Activated CD4-positive, alpha-beta T cell treated with anti-CD3 and anti-CD28 coated beads for 36 hours (primary cell): ENCODE data around the gene SLC25A25. TPM values are rescaled to one million over a fixed set of nuclear protein-coding genes. Genes with fewer than 3 reads are reported as not detected.

Source experiments
- ATAC-seq: fragments of 200-7000 bp; cut with Tn5 transposase; one replicate; pipeline ENCODE4 v1.10.0; 2021; ENCODE audit warnings: mild to moderate bottlenecking, moderate library complexity
- CTCF ChIA-PET: fragments of 350-600 bp; sonication (Branson Sonifier 250); formaldehyde crosslinking; loops from one replicate; lab custom pipeline; 2021; ENCODE audit warnings: antibody characterized with exemption; lab: Charles Lee
- POLR2A ChIA-PET: fragments of 350-600 bp; sonication (Branson Sonifier 250); formaldehyde crosslinking; loops from one replicate; lab custom pipeline; 2021; ENCODE audit warnings: antibody characterized with exemption, inconsistent platforms; lab: Charles Lee
- DNase-seq: peaks from one replicate; pipeline ENCODE4 v3.0.0-alpha.2; 2020
- H3K27ac Mint-ChIP-seq: one replicate; pipeline ENCODE4 v1.8.0; 2021; ENCODE audit warnings: mixed read lengths
- H3K27me3 Mint-ChIP-seq: one replicate; pipeline ENCODE4 v1.8.0; 2021; ENCODE audit warnings: mixed read lengths
- H3K36me3 Mint-ChIP-seq: one replicate; pipeline ENCODE4 v1.8.0; 2021; ENCODE audit warnings: low read depth, mixed read lengths
- H3K4me1 Mint-ChIP-seq: one replicate; pipeline ENCODE4 v1.8.0; 2021; ENCODE audit warnings: mixed read lengths
- H3K4me3 Mint-ChIP-seq: one replicate; pipeline ENCODE4 v1.8.0; 2021; ENCODE audit warnings: mild to moderate bottlenecking, moderate library complexity, mixed read lengths
- H3K9me3 Mint-ChIP-seq: one replicate; pipeline ENCODE4 v1.8.0; 2021; ENCODE audit warnings: low read depth, mixed read lengths
- intact Hi-C, 2 experiments: fragments of 100-400 bp; cut with DNase I in 1 of 2; cut with micrococcal nuclease in 1 of 2; formaldehyde crosslinking; loops; one replicate each; pipeline versions ENCODE4 v1.14.2 to v1.15.1; 2022 to 2024; cut with DNase I, micrococcal nuclease
- total RNA-seq, 2 experiments: library from RNA; stranded (reverse); gene quantifications; one replicate each; pipeline ENCODE4 v1.2.3, GENCODE V29; 2021

SLC25A25 gene
- total RNA-seq, 2 experiments from 2014 or later, result 6.9 to 10.8 TPM

GRCh38 chr9:128088253-128088945 is 20.4 kb downstream of the SLC25A25 start:
- peaks cover 19% of the 10 kb centered on the region for H3K36me3 Mint-ChIP-seq

DNA sequence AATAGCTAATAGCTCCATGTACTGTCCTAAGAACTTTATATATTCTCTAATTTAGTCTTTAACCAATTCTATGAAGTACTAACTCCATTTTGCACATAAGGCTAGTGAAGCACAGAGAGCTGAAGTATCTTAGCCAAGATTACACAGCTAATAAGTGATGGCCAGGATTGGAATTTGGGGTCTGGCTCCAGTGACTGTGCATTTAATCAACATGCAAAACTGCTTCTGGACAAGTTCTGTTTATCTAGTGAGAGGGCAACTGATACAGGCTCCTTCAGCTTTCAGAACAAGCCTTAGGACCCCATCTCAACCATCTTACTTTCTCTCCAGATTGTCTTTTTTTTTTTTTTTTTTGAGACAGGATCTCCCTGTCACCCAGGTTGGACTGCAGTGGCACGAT is 21.3 kb downstream of the SLC25A25 start:
- no peaks in the 10 kb centered on the region for H3K27me3 Mint-ChIP-seq
- ChIA-PET CTCF (interaction anchor here (0.6 to 1.3 kb wide), 8 partner anchors 10 to 1472 kb away, joined by 3 to 5 read pairs (median 3); no protein-coding TSS in a partner anchor), POLR2A (no interaction called here)
- no peak overlapping the region for H3K27ac Mint-ChIP-seq
- DNase-seq (no peak), ATAC-seq (no peak)
- peaks cover 58% of the 10 kb centered on the region for H3K4me1 Mint-ChIP-seq
- H3K4me3 Mint-ChIP-seq, result no peak overlapping the region
- H3K9me3 Mint-ChIP-seq, result no peaks in the 10 kb centered on the region
- H3K36me3 Mint-ChIP-seq, result peaks cover 15% of the 10 kb centered on the region
- intact Hi-C loops, result no loop called here

More at GRCh38 chr9:128088253-128088945, 20.4 kb downstream of the SLC25A25 start:
- ATAC-seq, result peak; percentile 17
- Mint-ChIP-seq H3K9me3 (no peaks in the 10 kb centered on the region), H3K27ac (peak overlapping the region; percentile 67), H3K27me3 (no peaks in the 10 kb centered on the region), H3K4me1 (peaks cover 53% of the 10 kb centered on the region), H3K4me3 (no peak overlapping the region)
- no peak for DNase-seq
- ChIA-PET CTCF (interaction anchor here (0.9 to 1.7 kb wide), 9 partner anchors 10 to 53 kb away, joined by 3 to 6 read pairs (median 4); no protein-coding TSS in a partner anchor), POLR2A (no interaction called here)
- intact Hi-C loops, result no loop called here

GRCh38 chr9:128091144-128091543 is 23.1 kb downstream of the SLC25A25 start:
- no peaks in the 10 kb centered on the region for H3K9me3 Mint-ChIP-seq

DNA sequence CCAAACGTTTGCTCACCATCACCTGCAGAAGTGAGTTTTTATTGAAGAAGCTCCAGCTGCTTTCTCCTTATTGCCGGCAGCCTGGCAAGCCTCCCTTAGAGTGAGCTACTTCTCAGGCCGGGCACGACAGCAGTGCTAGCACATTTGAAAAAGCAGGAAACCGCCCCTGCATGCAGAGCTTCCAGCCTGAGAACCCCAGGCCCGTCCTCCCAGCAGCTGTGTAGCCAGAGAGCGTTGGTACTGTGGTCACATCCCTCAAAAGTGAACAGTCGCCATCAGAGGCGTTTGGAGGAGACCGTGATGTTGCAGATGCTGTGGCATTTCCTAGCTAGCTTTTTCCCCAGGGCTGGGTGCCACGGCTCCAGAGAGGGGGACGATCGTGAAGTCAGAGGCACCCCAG is 23.5 kb downstream of the SLC25A25 start:
- ATAC-seq (no peak), DNase-seq (no peak)
- intact Hi-C loops, result loop anchor here in 1 of 2 experiments (5.0 kb wide), 2 partner anchors 134 to 149 kb away; no protein-coding TSS in a partner anchor
- Mint-ChIP-seq H3K27me3 (no peaks in the 10 kb centered on the region), H3K9me3 (no peaks in the 10 kb centered on the region), H3K27ac (peak overlapping the region; percentile 97), H3K4me3 (no peak overlapping the region), H3K4me1 (peaks cover 74% of the 10 kb centered on the region), H3K36me3 (peaks cover 15% of the 10 kb centered on the region)
- ChIA-PET CTCF (interaction anchor here (0.8 to 2.7 kb wide), 6 partner anchors 10 to 161 kb away, joined by 3 to 14 read pairs (median 4); partner anchors contain the start of gene PIP5KL1), POLR2A (interaction anchor here (0.5 to 1.1 kb wide), 5 partner anchors 9 to 320 kb away, joined by 3 to 12 read pairs (median 3); no protein-coding TSS in a partner anchor)

More at GRCh38 chr9:128091144-128091543, 23.1 kb downstream of the SLC25A25 start:
- intact Hi-C loops, result loop anchor here in 1 of 2 experiments (5.0 kb wide), 2 partner anchors 134 to 149 kb away; no protein-coding TSS in a partner anchor
- no peak overlapping the region for H3K27ac Mint-ChIP-seq
- no peaks in the 10 kb centered on the region for H3K27me3 Mint-ChIP-seq
- CTCF ChIA-PET, result interaction anchor here (0.8 to 2.7 kb wide), 4 partner anchors 9 to 149 kb away, joined by 3 to 14 read pairs (median 4); no protein-coding TSS in a partner anchor
- ATAC-seq, result no peak
- peaks cover 15% of the 10 kb centered on the region for H3K36me3 Mint-ChIP-seq
- POLR2A ChIA-PET, result interaction anchor here (0.5 to 1.1 kb wide), 5 partner anchors 9 to 320 kb away, joined by 3 to 12 read pairs (median 3); no protein-coding TSS in a partner anchor
- H3K4me3 Mint-ChIP-seq, result no peak overlapping the region
- peaks cover 71% of the 10 kb centered on the region for H3K4me1 Mint-ChIP-seq
- DNase-seq, result no peak

DNA sequence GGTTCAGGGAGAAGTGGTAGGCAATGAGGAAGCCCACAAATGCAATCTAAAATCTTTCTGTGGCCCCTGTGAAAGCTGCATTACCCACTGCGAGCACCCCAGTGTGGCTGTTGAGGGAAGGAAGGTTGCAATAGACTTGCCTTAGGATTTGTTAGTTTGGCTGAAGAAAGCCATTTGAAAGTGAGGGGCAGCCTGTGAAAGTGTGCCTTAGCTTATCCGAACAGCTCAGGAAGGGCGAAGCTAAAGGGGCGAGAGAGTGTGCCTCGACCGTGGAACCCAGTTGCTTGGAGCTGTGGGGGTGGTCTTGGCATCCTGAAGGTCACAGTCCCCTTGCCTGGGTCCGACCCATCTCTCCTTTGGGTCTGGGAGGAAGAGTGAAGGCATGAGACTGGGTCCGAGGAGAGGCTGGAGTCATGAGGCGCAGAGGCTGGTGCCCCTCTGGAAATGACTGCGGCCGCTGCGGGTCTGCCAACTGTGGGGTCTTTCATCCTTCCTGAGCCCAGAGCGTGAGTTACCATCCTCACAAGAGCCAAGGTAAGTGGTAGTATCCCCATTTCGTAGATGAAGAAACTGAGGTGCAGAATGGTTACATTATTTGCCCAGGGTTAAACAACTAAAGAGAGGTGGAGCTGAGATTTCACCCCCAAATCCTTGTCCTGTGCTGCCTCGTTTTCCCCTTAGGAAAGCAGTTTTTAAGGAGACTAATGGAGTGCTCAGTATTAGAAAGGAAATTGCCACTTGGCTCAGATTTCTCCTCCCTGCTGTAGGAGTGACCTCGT is 24.4 kb downstream of the SLC25A25 start:
- Mint-ChIP-seq H3K9me3 (no peaks in the 10 kb centered on the region), H3K4me1 (peaks cover 80% of the 10 kb centered on the region), H3K36me3 (peaks cover 14% of the 10 kb centered on the region), H3K27ac (peak overlapping the region; percentile 97), H3K27me3 (no peaks in the 10 kb centered on the region), H3K4me3 (no peak overlapping the region)
- POLR2A ChIA-PET, result interaction anchor here (1.1 kb wide), 1 partner anchor 8 kb away, joined by 3 read pairs; no protein-coding TSS in a partner anchor
- intact Hi-C loops, result loop anchor here in 1 of 2 experiments (5.0 kb wide), 2 partner anchors 135 to 150 kb away; no protein-coding TSS in a partner anchor
- CTCF ChIA-PET, result interaction anchor here (1.0 to 3.2 kb wide), 15 partner anchors 10 to 162 kb away, joined by 3 to 20 read pairs (median 4); partner anchors contain the start of genes EEIG1, NAIF1 and PIP5KL1
- ATAC-seq (no peak), DNase-seq (no peak)

DNA sequence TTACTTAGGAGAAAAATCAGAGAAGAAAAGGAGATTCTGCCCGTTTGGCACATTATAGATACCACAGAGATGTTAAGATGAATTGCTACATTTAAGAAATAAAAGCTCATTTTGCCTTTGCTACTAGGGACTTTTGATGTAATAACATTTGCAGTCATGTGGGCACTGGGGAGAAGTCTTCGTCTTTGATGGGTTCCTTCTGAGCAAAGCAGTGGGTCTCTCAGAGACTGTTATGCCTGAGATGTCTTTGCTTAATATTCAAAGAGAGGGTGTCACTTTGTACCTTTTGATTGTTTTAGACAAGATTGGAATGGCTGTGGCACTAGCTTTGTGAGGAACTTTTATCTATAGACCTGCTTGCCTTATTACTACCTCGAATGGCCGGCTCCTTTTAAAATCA is 25.0 kb downstream of the SLC25A25 start:
- ChIA-PET POLR2A (no interaction called here), CTCF (interaction anchor here (0.7 to 3.2 kb wide), 16 partner anchors 9 to 163 kb away, joined by 3 to 20 read pairs (median 4); partner anchors contain the start of genes EEIG1, NAIF1 and PIP5KL1)
- no peak for DNase-seq
- ATAC-seq, result no peak
- Mint-ChIP-seq H3K4me1 (peaks cover 80% of the 10 kb centered on the region), H3K36me3 (peaks cover 9% of the 10 kb centered on the region), H3K9me3 (no peaks in the 10 kb centered on the region), H3K4me3 (peak overlapping the region; percentile 61), H3K27ac (peak overlapping the region; percentile 97), H3K27me3 (no peaks in the 10 kb centered on the region)
- intact Hi-C loops, result loop anchor here in 1 of 2 experiments (5.0 kb wide), 2 partner anchors 136 to 151 kb away; no protein-coding TSS in a partner anchor

- POLR2A ChIA-PET, result interaction anchor here (1.0 to 1.2 kb wide), 2 partner anchors 22 to 26 kb away, joined by 5 to 10 read pairs; partner anchors contain the start of genes NAIF1 and SLC25A25
- ATAC-seq, result peak; percentile 94
- Mint-ChIP-seq H3K4me1 (peaks cover 84% of the 10 kb centered on the region), H3K36me3 (peaks cover 9% of the 10 kb centered on the region), H3K27me3 (no peaks in the 10 kb centered on the region), H3K27ac (peak overlapping the region; percentile 97), H3K4me3 (peak overlapping the region; percentile 61), H3K9me3 (no peaks in the 10 kb centered on the region)
- CTCF ChIA-PET, result interaction anchor here (0.6 to 3.2 kb wide), 14 partner anchors 11 to 554 kb away, joined by 3 to 20 read pairs (median 3); partner anchors contain the start of gene NAIF1
- DNase-seq, result peak; percentile 93
- intact Hi-C loops, result loop anchor here (1.0 to 5.0 kb wide), 7 partner anchors 22 to 152 kb away; partner anchors contain the start of gene NAIF1 (in 1 of the 2)
Measured at GRCh38 chr9:128094166-128094949, 26.3 kb downstream of the SLC25A25 start.

- Mint-ChIP-seq H3K4me1 (peaks cover 85% of the 10 kb centered on the region), H3K9me3 (no peaks in the 10 kb centered on the region), H3K27me3 (no peaks in the 10 kb centered on the region), H3K4me3 (peak overlapping the region; percentile 61), H3K36me3 (peaks cover 9% of the 10 kb centered on the region), H3K27ac (peak overlapping the region; percentile 97)
- intact Hi-C loops, result loop anchor here (1.0 to 5.0 kb wide), 7 partner anchors 22 to 153 kb away; partner anchors contain the start of gene NAIF1 (in 1 of the 2)
- ChIA-PET POLR2A (interaction anchor here (1.0 to 1.2 kb wide), 2 partner anchors 23 to 27 kb away, joined by 5 to 10 read pairs; partner anchors contain the start of genes NAIF1 and SLC25A25), CTCF (interaction anchor here (0.7 to 3.2 kb wide), 10 partner anchors 11 to 555 kb away, joined by 3 to 20 read pairs (median 4); partner anchors contain the start of gene NAIF1)
- ATAC-seq, result no peak
- DNase-seq, result no peak
Measured at GRCh38 chr9:128094950-128095544, 27.0 kb downstream of the SLC25A25 start.

DNA sequence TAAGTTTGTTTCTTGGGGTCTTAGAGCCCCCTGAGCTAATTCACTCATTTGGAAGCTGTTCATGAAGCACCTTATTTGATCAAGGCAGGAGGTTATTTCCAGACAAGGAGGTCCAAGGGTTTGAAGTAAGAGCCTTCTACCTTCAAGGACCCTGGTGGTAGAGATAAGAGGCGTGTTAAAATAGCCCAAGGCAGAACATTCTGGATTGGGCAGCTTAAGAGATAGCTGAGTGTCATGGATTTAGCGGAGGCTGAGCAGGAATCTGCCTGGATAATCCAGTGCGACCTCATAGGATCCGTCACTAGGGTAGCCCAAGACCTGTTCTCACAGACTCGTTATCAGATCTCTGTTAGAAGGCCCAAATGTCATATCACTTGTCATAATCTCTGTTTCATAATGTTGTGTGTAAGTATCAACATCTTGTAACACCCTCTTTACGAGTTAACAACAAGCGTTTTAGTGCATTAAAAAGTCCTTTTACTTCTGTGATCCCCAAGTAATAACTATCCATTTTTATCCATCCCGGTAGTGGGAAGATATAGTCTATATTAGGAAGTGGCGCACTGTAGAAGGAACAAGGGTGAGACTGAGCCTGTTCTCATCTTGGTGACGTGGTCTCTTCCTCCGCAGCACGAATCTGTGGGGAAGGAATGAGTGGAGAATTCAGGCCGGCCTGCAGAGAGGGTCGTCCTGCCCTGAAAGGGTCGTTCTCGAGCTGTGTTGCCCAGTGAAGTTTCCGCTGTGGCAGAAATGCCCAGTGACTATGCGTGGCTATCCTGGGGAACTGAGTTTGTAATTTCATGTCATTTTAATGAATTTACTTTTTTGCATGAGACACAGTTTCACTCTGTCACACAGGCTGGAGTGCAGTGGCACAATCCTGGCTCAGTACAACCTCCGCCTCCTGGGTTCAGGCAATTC is 28.8 kb downstream of the SLC25A25 start:
- Mint-ChIP-seq H3K27ac (peak overlapping the region; percentile 35), H3K9me3 (no peaks in the 10 kb centered on the region), H3K27me3 (no peaks in the 10 kb centered on the region), H3K4me1 (peaks cover 74% of the 10 kb centered on the region), H3K4me3 (no peak overlapping the region), H3K36me3 (peaks cover 14% of the 10 kb centered on the region)
- no peak for DNase-seq
- no peak for ATAC-seq
- POLR2A ChIA-PET, result interaction anchor here (0.6 kb wide), 1 partner anchor 27 kb away, joined by 4 read pairs; no protein-coding TSS in a partner anchor
- intact Hi-C loops, result no loop called here
- CTCF ChIA-PET, result interaction anchor here (0.7 to 1.0 kb wide), 6 partner anchors 17 to 93 kb away, joined by 3 to 4 read pairs (median 3); no protein-coding TSS in a partner anchor
